SKM-1 treated with dmso at 0.1 percent for 144 hours (cell line): ENCODE data around the gene ADGRB3.
A peak's percentile ranks its signal among the peaks of the same experiment; 100 is the strongest.

Source experiments
- DNase-seq: peaks from one replicate; lab custom pipeline; 2025; ENCODE audit not compliant: unreplicated experiment; lab: John Stamatoyannopoulos, UW

Gene ADGRB3

GRCh38 chr6:69018906-69019305 lies 383.8 kb downstream of the ADGRB3 start:
- no peak for DNase-seq

- no peak for DNase-seq
These were observed 384.8 kb downstream of the ADGRB3 start for GRCh38 chr6:69019832-69020231.

- DNase-seq = no peak
These were observed 387.9 kb downstream of the ADGRB3 start for GRCh38 chr6:69022993-69023392.

GRCh38 chr6:69026243-69026642 lies 391.2 kb downstream of the ADGRB3 start:
- DNase-seq = peak; percentile 43

GRCh38 chr6:69026715-69027114 lies 391.6 kb downstream of the ADGRB3 start:
- no peak for DNase-seq

GRCh38 chr6:69027861-69028260 lies 392.8 kb downstream of the ADGRB3 start:
- DNase-seq = no peak

GRCh38 chr6:69038841-69039240 lies 403.8 kb downstream of the ADGRB3 start:
- no peak for DNase-seq

GRCh38 chr6:69042297-69042696 lies 407.2 kb downstream of the ADGRB3 start:
- no peak for DNase-seq

- no peak for DNase-seq
These were observed 409.5 kb downstream of the ADGRB3 start for GRCh38 chr6:69044534-69044933.

- no peak for DNase-seq
These were observed 424.3 kb downstream of the ADGRB3 start for GRCh38 chr6:69059413-69059812.

- DNase-seq = no peak
These were observed 426.0 kb downstream of the ADGRB3 start for GRCh38 chr6:69061066-69061465.

GRCh38 chr6:69063401-69063800 lies 428.3 kb downstream of the ADGRB3 start:
- no peak for DNase-seq

- no peak for DNase-seq
These were observed 429.1 kb downstream of the ADGRB3 start for GRCh38 chr6:69064226-69064625.

GRCh38 chr6:69069881-69070280 lies 434.8 kb downstream of the ADGRB3 start:
- DNase-seq = no peak

- no peak for DNase-seq
These were observed 437.7 kb downstream of the ADGRB3 start for GRCh38 chr6:69072796-69073195.

GRCh38 chr6:69084746-69085335 lies 449.8 kb downstream of the ADGRB3 start:
- no peak for DNase-seq

GRCh38 chr6:69086689-69087088 lies 451.6 kb downstream of the ADGRB3 start:
- DNase-seq = no peak

- DNase-seq = no peak
These were observed 454.5 kb downstream of the ADGRB3 start for GRCh38 chr6:69089539-69089938.

- no peak for DNase-seq
These were observed 455.1 kb downstream of the ADGRB3 start for GRCh38 chr6:69090132-69090531.

GRCh38 chr6:69096681-69097080 lies 461.6 kb downstream of the ADGRB3 start:
- DNase-seq = no peak

- DNase-seq = no peak
These were observed 462.9 kb downstream of the ADGRB3 start for GRCh38 chr6:69097948-69098347.

- no peak for DNase-seq
These were observed 463.8 kb downstream of the ADGRB3 start for GRCh38 chr6:69098910-69099309.

GRCh38 chr6:69100772-69101171 lies 465.7 kb downstream of the ADGRB3 start:
- no peak for DNase-seq

- DNase-seq = no peak
These were observed 467.3 kb downstream of the ADGRB3 start for GRCh38 chr6:69102416-69102815.
